Gastroesophageal sphincter (tissue), 2 donors: ENCODE measurements around the gene C3orf62.

Experiments used
- EP300 ChIP-seq: sonication (generic); formaldehyde crosslinking; IDR thresholded peaks from one replicate; pipeline ENCODE4 v1.6.1; 2017; ENCODE audit warnings: antibody characterized with exemption, mild to moderate bottlenecking
- POLR2A ChIP-seq, 2 donors: fragments of 450-650 bp; IDR thresholded peaks; one replicate each; pipeline ENCODE4 v1.6.1; 2017; ENCODE audit warnings: antibody characterized with exemption in 2 of 2, mild to moderate bottlenecking in 2 of 2, moderate library complexity in 1 of 2

- TF ChIP-seq POLR2A (IDR thresholded peaks at IDR 0.05): no peak
- no peak for TF ChIP-seq EP300
These were observed 16.2 kb downstream of the C3orf62 start for GRCh38 chr3:49260806-49261324.
